PFSK-1 (cell line): ENCODE measurements around the gene MSLN.

Experiments
- FOXP2 ChIP-seq: optimal IDR thresholded peaks from 2 replicates; pipeline ENCODE3; 2011; ENCODE audit warnings: borderline replicate concordance, control low read depth, inconsistent platforms; ENCODE audit not compliant: insufficient read depth; ENCODE audit errors: extremely low read length, extremely low read depth
- POLR2AphosphoS5 ChIP-seq: IDR thresholded peaks from 2 replicates; pipeline ENCODE4 v1.6.1; 2012; ENCODE audit warnings: low read depth, mild to moderate bottlenecking, control low read depth, low read length, moderate library complexity
- REST ChIP-seq, 2 experiments: IDR thresholded peaks; 2 replicates each; pipeline versions ENCODE4 v1.6.1 to v1.8.0; 2011 to 2012; ENCODE audit warnings: low read depth in 2 of 2, low read length in 2 of 2, control low read depth in 1 of 2, inconsistent platforms in 1 of 2, mild to moderate bottlenecking in 1 of 2, moderate library complexity in 1 of 2; ENCODE audit not compliant: insufficient read depth in 1 of 2
- SIN3A ChIP-seq: IDR thresholded peaks from 2 replicates; pipeline ENCODE4 v1.6.1; 2012; ENCODE audit warnings: mild to moderate bottlenecking, low read length, moderate library complexity, borderline replicate concordance; ENCODE audit not compliant: insufficient read depth
- TAF1 ChIP-seq: IDR thresholded peaks from 2 replicates; pipeline ENCODE4 v1.6.1; 2012; ENCODE audit warnings: low read length, control low read depth, borderline replicate concordance; ENCODE audit not compliant: insufficient read depth

Gene MSLN

GRCh38 chr16:719815-720446 is 40.6 kb upstream of the MSLN start:
- TF ChIP-seq POLR2AphosphoS5 (peak; percentile 61; the same call in 1 of the 2 replicates), SIN3A (no peak), REST (IDR thresholded peaks at IDR 0.05; ENCODE audit: insufficient read depth in 1 of 2, low read depth in 2 of 2, low read length in 2 of 2) (0 out of 4 replicates have a peak, but pooled peaks of 1 of the 2 experiments have one; percentile 7)

- peak; percentile 53 for TF ChIP-seq POLR2AphosphoS5
- TF ChIP-seq TAF1 = no peak
- TF ChIP-seq FOXP2 = no peak
- no peak for TF ChIP-seq REST (IDR thresholded peaks at IDR 0.05; ENCODE audit: insufficient read depth in 1 of 2, low read depth in 2 of 2, low read length in 2 of 2)
- TF ChIP-seq SIN3A = 0 out of 2 replicates have a peak, but pooled peaks have one; percentile 80
Observed at GRCh38 chr16:720447-720989, 40.0 kb upstream of the MSLN start.

GRCh38 chr16:720990-721764 is 39.4 kb upstream of the MSLN start, which contains the start of gene ANTKMT:
Gene ANTKMT (plus strand): TSS chr16:721146. CDS start chr16:721275, 129 bp downstream.
- TF ChIP-seq TAF1 (no peak), POLR2AphosphoS5 (no peak), SIN3A (no peak), FOXP2 (no peak), REST (IDR thresholded peaks at IDR 0.05; ENCODE audit: insufficient read depth in 1 of 2, low read depth in 2 of 2, low read length in 2 of 2) (no peak)

- TF ChIP-seq SIN3A (no peak), TAF1 (no peak), FOXP2 (no peak), POLR2AphosphoS5 (no peak), REST (IDR thresholded peaks at IDR 0.05; ENCODE audit: insufficient read depth in 1 of 2, low read depth in 2 of 2, low read length in 2 of 2) (no peak)
Observed at GRCh38 chr16:721765-722540, 38.6 kb upstream of the MSLN start.
